OCI-LY7 (cell line): ENCODE results near the gene TJP1.

Source experiments
- CTCF ChIP-seq: fragments of 200-600 bp; sonication (generic); conservative IDR thresholded peaks from 2 replicates; pipeline ENCODE4 v1.5.1; 2014; ENCODE audit warnings: mild to moderate bottlenecking, antibody characterized with exemption, low read length, moderate library complexity, mixed read lengths
- EZH2phosphoT487 ChIP-seq: fragments of 200-600 bp; sonication (generic); IDR thresholded peaks from 2 replicates; pipeline ENCODE4 v1.6.1; 2018; ENCODE audit warnings: low read depth, borderline replicate concordance, mild to moderate bottlenecking, mixed run types, antibody characterized with exemption, low read length, moderate library complexity, mixed read lengths

GRCh38 chr15:29749365-29750086 is 72.7 kb downstream of the TJP1 start:
- TF ChIP-seq CTCF: no peak
- no peak for TF ChIP-seq EZH2phosphoT487
